Middle frontal gyrus (tissue), 1 donor: Measurements from ENCODE around the gene RIF1.

Experiments used
- DNase-seq: peaks from one replicate; pipeline ENCODE4 v3.0.0-alpha.2; 2015; ENCODE audit warnings: low spot score; ENCODE audit errors: extremely low spot score

Gene RIF1

GRCh38 chr2:151508519-151508918 lies 98.8 kb downstream of the RIF1 start:
- no peak for DNase-seq

GRCh38 chr2:151518802-151519201 lies 109.1 kb downstream of the RIF1 start:
- no peak for DNase-seq

- no peak for DNase-seq
These were observed 111.3 kb downstream of the RIF1 start for GRCh38 chr2:151520976-151521375.

GRCh38 chr2:151522556-151522955 lies 112.9 kb downstream of the RIF1 start:
- no peak for DNase-seq

- no peak for DNase-seq
These were observed 114.1 kb downstream of the RIF1 start for GRCh38 chr2:151523850-151524249.

GRCh38 chr2:151525821-151526373 lies 116.2 kb downstream of the RIF1 start:
- no peak for DNase-seq

- no peak for DNase-seq
These were observed 116.9 kb downstream of the RIF1 start for GRCh38 chr2:151526572-151527090.
